GM21447 (cell line): ENCODE results near the gene PTPN6.
A peak's percentile ranks its signal among the peaks of the same experiment; 100 is the strongest.

Experiments used
- ATAC-seq: cut with Tn5 transposase; IDR thresholded peaks from one replicate; pipeline ENCODE4 v1.9.1; 2021; ENCODE audit not compliant: unreplicated experiment

Gene PTPN6

DNA sequence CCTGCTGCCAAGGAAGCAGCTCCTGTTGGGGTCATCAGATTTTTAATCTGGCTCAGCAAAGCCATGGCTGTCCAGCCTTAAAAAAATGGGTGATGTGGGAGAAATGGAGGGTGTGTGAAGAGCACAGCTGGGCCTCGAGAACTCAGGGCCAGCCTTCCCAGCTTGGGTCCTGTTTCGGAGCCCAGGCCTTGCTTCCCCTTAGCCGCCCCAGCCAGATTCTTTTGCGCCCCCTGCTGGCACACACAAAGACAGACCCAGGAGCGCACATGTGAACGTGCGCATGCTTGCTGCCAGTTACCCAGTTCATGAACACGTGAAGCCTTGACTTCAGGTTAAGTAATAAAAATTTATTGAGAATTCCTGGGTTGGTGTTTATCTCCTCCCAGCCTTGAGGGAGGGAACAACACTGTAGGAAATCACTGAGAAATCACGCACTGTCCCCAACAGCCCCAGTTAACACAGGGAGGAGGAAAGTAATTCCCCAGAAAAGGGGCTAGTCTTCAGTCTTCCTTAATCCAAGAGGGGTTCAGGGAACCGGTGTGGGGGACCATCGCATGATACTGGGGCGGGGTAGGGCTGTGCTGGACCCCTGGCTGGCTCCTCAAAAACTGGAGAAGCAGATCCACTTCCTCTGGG is 14.0 kb downstream of the PTPN6 start:
- ATAC-seq, result peak; percentile 43

DNA sequence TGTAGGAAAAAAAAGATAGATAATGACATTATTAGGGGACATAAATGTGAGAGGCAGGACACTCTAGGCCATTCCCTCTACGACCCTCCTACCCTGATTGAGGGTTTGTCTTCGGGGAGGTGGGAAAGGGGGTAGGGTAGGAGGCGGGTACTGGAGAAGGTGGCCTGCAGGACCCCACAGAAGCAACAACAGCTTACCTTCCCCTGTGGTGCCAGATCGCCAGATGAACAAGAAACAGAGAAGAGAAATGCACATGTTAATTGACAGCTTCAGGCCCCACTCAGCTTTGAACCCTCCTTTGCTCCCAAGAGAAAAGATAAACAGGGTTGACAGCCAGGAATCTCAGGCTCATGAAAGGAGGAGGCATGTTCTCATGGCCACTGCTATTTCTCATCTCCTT is 14.6 kb downstream of the PTPN6 start:
- ATAC-seq, result no peak

DNA sequence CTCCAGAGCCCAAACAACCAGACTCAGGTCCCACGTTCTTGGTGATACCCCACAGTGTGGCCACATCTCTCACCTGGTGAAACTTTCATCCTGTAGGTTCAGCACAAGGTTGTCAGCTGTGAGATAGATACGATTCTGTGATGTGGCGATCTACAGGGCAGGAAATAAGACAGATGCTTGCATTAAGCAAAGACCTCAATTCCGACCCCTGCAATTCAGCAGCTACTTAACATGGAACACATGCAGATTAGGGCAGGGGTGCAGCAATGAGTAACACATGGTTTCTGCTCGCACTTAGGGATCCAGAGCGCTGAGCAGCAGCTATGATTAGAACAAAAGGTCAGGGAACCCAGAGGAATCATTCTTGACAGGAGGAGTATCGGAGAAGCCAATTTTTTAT is 15.2 kb downstream of the PTPN6 start:
- ATAC-seq, result no peak

DNA sequence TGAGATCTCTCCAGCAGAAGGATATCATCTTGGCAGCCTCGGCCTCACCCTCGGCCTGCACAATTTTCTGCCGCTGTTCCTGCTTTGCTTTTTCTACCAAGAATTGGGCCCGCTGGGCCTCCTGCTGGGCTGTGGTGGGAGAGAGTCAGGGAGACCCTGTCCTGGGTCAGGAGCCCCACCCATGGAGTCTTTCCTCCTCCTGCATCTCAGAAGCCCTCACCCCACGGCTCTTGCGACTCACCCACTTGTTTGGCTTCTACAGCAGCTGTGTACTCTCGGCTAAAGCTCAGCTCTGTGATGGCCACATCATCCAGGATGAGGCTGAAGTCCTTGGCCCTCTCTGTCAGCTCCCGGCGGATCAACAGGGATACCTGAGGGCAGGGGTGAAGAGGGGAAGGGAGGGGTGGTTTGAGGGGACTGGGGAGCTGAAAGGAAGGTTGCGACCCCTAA is 16.5 kb downstream of the PTPN6 start:
- no peak for ATAC-seq

DNA sequence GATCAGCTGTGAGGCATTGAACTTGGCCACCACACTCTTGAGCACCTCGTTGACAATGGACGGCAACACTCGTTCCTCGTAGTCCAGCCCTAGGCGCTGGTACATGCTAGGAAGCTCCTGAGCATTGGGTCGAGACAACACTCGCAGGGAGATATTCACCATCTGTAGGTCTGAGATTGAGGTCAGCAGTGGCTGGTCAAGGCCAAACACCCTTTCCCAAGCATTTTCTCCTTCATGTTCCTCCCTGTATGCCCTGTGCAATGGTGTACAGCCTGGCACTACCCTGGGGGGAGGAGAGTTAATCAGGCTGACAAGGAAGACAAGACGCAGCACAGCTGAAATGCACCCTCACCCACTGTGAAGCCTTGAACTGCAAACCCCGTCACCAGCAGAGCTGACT is 17.3 kb downstream of the PTPN6 start:
- ATAC-seq, result no peak

DNA sequence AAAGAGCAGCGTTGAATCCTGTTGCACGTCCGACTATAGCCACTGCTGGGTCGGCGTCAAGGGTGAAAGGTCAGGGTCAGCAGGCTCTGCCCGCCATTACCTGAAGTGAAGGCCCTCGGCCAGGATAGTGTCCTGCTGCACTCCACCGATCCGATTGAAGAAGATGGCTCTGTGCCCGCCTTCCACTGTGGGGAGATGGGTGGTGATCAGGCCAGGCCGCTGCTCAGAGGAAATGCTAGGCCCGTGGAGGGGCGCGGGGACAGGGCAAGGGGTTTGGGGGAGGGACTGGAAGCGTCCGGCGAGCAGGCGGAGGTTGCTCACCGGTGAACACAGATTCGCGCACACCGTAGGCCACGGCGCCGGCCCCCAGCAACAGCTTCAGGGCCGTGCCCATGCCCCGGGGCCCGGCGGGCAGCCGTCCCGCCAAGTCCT is 19.0 kb downstream of the PTPN6 start:
- peak; percentile 7 for ATAC-seq

DNA sequence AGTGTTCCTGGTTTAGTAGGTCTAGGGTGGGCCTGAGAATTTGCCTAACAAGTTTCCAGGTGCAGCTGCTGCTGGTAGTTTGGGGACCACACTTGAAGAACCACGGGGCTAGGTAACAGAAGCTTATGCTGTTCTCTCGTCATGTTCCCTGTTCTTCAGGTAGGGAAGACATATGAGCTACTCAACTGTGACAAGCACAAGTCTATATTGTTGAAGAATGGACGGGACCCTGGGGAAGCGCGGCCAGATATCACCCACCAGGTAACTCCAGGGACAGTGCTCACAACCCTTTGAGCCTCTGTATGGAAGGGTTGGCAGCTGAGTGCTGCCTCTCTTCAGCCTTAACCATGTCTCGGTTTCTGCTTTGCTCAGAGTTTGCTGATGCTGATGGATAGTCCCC is 23.0 kb downstream of the PTPN6 start:
- ATAC-seq, result no peak

DNA sequence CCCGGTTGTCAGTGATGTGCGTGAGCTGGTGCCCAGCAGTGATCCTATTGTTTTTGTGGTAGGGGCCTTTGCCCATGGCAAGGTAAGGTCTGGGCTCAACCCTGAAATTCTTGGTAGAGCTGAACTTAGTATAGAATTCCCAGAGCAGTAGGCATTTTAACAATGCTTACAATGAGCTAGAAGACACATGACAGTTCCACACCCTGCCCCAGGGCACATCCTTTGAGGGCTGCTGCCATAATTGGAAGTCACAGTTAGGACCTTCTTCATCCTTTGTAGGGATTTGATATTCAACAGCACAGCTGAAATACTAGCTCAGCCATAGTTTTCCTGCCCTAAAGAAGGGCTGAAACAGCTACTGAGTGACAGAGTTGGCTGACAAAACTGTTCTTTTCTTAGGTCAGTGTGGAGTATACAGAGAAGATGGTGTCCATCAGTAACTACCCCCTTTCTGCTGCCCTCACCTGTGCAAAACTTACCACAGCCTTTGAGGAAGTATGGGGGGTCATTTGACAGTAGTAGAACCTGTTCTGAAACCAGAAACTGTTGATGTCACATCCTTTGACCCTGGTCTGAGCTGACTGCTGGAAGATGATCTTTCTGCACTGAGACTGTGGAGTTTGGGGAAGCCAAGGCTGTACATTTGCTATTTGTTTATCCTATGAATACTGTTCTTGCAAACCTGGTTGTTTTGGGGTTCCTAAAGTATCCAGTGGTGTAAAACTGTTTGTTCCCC is 24.3 kb downstream of the PTPN6 start:
- no peak for ATAC-seq

DNA sequence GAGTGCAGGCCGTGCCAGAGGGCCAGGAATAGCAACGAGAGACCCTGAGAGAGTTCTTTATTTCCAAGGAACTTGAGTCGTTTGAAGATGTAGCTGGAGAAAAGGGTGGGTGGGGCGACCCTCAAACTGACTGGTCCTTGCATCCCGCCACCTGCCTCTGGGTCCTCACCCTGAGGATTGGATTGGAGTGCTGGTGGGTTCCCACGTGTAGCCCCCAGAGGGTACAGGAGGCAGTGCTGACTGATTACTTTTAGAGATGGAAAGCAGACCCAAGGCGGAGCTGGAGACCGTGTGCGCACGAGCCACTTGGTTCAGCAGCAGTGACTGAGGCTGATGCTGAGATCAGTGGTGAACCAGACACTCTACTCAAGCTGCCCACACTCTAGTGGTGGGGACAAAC is 26.5 kb downstream of the PTPN6 start:
- no peak for ATAC-seq

DNA sequence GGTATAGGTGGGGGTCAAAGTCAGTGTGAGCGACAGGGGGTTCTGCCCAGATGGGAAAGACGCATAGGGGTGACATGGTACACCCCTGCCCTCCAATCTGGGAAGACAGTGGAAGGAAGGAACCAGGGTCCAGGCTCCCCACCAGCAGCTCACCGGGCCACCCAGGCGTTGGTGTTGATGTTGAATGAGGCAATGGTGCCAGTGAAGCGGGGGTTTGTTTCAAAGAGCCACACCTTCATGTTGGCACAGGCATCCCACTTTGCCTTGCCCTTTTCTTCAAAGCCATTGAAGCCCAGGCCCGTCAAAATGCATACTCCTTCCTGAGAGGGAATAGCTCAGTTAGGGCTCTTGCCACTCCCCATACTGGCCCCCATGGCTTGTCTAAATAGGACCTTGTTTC is 27.0 kb downstream of the PTPN6 start:
- no peak for ATAC-seq

DNA sequence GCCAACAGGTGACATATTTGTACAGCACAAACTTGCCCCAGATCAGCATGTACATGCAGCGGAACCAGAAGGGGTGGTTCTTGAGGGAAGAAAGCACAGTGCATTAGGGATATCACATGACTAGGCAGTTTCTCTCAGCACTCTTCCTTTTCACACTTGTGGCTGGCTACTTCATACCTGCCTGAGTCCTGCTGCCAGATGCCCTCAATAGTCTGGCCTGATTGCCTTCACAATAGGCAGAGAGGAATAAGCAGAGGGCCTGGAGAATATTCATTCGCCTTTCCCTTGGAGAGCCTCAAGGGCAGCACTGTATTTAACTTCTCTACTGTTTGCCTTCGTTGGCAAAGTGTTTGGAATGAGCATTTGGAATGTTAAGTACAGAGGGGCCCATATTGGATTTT is 27.5 kb downstream of the PTPN6 start:
- no peak for ATAC-seq

DNA sequence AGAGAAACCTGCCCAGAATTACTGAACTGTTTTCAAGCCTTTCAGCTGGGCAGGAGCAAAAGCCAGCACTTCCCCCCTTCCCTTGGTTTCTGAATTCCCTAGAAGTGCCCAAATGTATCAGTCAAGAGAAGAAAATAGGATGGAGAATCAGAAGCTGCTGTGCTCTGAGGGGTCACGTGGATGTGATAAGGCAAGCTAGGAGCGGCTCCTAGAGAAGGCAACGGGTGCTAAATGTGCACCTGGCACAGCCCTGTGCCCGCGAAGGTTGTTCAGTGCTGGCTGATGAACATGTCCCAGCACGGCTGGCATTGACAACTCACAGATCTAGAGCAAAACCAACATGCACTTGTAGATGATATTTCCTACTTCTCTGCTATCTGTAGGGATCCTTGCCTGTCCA is 27.9 kb downstream of the PTPN6 start:
- no peak for ATAC-seq

DNA sequence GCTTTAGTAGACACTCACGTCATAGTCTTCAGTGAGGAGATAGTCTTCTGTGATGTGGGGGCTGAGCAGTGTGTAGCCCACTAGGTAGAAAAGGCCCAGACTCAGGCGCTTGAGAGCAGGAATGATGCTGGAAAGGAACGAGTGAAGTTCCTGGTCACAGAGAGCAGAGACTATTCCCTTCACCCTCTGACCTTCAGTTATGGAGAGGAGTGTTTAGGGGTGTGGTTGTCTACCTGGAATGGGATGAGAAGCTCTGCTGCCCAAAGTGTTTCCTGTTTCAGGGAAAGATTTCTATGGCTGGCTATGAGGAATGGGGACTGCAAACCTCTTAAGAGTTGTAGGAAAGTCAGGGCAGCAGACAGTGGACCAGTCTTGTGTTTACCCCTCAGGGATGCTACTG is 28.3 kb downstream of the PTPN6 start:
- ATAC-seq, result no peak

DNA sequence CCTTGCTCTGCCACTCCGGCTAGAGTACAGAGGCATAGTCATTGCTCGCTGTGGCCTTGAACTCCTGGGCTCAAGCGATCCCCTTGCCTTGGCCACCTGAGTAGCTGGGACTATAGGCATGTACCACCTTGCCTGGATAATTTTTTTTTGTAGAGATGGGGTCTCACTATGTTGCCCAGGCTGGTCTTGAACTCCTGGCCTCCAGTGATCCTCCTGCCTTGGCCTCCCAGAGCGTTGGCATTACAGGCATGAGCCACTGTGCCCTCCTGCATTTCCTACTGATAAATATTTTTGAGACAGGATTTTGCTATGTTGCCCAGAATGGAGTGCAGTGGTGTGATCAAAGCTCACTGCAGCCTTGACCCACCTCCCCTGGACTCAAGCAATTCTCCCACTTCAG is 28.9 kb downstream of the PTPN6 start:
- no peak for ATAC-seq

DNA sequence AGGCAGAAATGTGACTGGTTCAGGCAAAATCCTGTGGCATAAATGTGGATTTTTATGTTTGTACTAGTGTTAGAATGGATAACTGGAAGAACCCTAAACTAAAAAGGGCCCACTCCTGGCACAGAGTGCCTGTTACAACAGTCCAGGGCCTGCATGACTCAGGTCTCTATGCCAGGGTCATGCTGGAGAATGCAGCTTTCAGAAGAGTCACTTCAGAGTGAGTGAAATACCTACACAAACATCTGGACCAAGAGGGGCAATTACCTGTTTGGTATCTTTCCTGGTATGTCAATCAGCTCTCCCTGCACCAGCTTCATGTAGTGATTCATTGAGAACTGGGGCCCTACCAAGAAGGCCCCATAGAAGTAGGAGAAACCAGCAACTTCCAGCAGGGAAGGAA is 29.6 kb downstream of the PTPN6 start:
- ATAC-seq, result no peak

DNA sequence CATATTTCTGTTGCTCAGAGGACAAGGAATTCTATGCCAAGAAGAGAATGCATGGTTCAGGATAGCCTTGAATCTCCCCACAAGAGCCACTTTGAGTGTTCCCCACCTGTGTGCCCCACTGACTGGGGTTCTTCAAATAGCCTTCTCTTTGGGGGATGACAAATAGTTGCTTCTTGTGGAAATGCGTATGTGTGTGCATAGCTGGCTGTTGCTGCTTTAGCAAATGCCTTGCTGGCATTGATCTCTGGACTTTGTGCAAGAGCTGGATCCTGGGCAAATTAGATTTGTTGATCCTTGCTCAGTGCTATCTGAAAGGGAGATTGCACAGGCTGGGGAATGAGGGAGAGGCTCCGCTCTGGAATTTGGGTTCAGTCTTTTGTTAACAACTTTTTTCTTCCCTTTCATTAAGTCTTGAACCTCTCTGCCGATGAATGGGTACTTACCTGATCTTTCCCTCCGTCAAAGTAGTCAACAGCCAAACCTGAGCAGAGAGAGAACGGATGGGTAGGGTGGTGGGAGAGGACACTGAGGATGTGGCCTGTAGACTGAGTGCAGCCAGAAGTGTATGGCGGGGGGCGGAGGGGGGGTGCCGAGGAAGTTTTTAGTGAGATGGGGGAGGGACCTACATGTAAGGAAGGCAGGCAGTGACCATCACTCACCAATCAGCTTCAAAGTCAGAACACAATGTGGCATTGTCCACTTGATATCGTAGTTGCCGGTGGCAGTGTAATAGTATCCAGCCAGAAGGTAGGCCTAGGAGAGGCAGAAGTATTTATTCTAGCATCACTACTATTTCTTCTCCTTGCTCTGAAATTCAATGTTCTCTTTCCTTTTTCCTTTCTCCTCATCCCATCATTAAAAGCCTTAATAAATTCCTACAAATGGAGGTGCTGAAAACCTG is 30.2 kb downstream of the PTPN6 start:
- no peak for ATAC-seq

DNA sequence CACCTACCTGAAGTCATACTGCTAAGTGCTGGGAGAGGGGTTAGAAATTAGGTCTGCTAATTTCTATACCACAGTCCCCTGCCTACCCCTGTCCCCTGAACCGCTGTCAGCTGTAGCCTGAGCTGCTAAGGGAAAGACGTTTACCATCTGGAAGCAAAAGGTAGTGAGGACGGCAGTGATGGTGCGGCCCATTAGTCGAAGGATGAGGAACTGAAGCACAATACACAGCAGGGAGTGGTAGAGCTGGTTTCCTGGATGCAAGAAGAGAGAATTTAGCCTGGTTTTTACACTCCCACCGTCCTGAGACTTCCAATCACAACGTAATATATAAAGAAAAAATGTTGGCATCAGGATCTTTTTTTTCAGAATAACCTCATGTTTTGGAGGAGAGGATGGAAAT is 31.4 kb downstream of the PTPN6 start:
- no peak for ATAC-seq

DNA sequence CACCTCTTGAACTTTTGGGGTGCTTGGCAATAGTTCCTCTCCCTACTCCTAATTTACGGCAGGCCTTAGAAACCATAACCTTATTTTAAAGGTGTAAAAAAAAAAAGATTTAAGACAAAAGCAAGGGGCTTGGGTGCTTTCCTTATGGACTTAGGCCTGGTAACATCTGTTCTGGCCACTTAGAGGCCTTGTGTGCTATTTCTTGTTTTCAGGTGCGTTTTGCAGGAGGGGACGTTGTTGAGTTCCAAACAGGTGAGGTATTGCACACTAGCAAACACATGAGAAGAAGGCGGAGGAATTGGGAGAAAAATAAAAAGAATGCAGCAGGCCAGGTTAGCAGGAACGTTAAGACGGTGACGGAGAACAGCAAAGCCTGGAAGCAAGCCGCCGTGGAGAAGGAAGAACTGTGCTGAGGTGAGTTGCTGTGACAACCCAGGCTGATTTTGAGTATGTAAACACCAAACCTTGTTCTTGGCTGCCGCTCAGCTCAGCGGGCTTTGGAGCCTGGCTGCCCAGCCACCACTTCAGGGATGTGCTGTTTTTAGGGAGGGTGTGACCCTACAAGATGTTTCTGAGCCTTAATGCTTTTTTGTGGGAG is 36.9 kb downstream of the PTPN6 start:
- ATAC-seq, result no peak

DNA sequence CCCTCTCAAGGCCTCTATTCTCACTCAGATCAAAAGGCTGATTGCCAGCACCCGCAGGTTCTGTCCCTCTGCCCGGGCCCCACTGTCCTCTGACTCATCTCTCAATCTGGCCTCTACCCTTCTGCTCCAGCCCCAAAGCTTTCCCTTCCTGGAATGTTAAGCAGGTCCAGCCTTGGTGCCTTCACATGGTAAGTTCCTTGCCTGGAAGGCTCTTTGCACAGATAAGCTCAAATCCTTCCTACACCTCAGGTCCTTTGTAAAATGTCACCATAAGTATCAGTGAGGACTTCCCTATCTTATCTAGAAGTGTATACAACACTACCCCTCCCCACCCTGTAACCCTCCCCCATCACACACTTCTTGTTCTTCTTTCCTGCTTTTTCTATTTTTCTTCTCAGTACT is 44.9 kb downstream of the PTPN6 start:
- no peak for ATAC-seq

DNA sequence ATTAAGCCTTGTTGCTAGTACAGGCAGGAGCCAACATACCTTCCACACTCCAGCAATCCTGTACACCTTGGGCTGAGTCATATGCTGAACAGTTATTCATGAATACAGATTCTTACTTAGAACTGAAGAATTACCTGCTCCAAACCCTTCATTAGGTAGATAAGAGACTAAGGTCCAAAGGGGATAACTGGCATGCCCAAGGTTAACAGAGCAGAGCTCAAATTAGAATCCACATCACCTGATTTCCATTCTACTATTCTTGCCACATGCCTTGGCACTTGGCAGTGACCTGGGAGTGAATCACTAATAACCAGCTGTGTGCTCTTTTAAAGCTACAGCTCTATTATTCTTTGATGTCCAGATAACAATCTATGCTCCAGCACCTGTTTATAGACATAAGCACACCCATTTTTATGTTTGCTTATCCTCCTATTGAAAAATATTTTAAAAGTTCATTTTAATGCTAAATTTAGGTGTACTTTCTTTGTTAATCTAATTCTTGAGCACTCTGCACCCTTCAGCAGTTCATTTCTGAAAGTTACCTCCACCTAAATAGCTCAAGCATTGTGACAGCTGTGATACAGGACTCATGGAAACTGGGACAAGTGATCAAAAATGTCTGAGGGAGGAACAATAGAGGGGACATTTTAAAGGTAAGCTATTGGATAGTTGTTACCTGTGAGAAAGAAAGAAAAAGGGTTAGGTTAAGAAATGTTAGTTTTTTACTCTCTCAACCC is 47.7 kb downstream of the PTPN6 start:
- no peak for ATAC-seq
